Measurements from ENCODE around the gene FOXP3.
"Not testable (repeated sequence)": the region's sequence is repeated elsewhere in the genome, so short reads cannot be mapped to it uniquely, and the experiment has no call there.

FOXP3 gene, protein sequence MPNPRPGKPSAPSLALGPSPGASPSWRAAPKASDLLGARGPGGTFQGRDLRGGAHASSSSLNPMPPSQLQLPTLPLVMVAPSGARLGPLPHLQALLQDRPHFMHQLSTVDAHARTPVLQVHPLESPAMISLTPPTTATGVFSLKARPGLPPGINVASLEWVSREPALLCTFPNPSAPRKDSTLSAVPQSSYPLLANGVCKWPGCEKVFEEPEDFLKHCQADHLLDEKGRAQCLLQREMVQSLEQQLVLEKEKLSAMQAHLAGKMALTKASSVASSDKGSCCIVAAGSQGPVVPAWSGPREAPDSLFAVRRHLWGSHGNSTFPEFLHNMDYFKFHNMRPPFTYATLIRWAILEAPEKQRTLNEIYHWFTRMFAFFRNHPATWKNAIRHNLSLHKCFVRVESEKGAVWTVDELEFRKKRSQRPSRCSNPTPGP

GRCh38 chrX:49264460-49264859, at the start of gene FOXP3:
TSS of gene FOXP3 (minus strand) at chrX:49264710. CDS start at chrX:49258505, 6,205 bp downstream.
- DNase-seq (ENCODE audit: low spot score): no peak

DNA sequence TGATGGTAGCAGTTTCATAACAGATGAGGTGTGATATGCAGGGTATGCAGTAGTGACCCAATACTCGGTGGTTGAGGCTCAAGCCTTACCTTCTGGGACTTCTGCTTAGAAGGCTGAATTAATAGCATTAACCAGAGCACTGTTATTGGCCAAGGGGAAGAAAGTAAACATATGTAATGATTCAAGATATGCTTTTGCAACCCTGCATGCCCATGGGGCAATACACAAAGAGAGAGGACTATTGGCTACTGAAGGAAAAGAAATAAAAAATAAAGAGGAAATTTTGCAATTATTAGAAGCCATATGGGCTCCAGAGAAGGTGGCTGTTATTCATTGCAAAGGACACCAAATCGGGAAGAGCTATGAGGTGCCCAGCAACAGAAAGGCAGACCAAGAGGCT, 47.7 kb upstream of the FOXP3 start:
- no peak for DNase-seq (ENCODE audit: low spot score)

DNA sequence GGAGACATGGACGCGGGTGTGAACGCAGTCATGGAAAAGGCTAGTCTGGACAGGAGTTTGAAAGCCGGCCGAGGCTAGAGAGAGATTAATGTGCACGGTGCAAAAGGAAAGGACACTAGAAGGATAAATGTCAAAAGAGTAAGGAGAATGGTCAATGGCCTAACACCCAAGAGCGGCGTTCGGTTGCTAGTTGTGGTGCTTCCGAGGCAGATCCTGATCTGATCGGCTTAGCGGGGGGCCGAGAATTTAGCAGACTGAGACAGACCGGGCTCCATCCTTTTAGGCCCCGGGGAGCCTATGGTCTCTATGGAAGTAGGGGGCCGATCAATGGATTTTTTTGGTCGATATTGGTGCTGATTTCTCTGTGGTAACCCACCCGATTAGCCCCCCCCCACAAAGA, 45.9 kb upstream of the FOXP3 start:
- DNase-seq (ENCODE audit: low spot score): no peak

GRCh38 chrX:49309401-49309981, 45.0 kb upstream of the FOXP3 start:
- DNase-seq (ENCODE audit: low spot score): no peak

DNA sequence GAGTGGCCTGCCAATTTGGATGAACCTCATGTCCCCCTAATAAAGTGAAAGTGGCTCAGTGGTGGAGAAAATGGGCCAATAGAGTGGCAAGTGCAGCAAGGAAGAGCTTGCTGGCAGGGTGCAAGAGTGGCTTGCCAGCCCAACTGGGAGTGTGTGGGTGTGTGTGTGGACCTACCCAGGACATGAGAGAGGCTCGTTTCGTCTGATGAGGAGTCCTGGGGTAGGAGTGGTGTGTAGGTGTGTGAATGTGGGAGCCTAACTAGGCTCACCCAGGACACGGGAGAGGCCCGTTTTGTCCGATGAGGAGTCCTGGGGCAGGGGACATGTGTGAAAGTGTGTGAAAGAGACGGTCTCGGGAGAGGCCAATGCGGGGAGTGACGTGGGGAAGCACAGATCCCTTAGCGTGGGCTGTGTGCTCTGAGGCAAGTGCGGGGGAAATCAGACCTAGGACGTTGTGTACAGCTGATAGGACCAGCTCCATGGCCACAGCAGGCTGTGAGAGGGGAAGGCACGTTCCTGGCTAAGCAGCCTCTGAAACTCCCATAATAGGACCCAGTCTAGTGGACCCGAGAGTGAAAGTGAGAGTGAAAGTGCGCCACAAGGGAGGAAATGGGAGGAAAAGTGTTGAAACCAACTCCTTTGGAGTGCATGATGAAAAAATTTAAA, 44.2 kb upstream of the FOXP3 start:
- no peak for DNase-seq (ENCODE audit: low spot score)

- not testable (repeated sequence) for DNase-seq (ENCODE audit: low spot score)
Measured at GRCh38 chrX:49307775-49308174, 43.3 kb upstream of the FOXP3 start.

DNA sequence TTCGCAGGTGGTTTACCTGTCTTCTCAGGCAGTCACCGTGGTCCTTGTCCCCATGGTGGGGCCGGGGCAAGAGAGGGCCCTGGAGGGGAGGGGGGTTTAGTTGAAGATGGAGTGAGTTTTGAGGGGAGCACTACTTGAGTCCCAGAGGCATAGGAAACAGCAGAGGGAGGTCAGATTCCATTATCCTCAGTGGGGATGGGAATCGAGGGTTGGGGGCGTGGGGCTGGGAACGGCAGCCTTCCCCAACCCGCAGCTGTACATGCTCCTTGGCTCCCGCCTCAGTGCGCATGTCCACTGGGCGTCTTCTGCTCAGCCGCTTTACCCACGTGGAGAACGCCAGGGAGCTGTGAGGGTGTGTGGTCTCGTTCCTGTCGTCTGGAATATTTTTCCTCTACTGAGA, 38.8 kb upstream of the FOXP3 start, which contains the start of gene GAGE10:
Gene GAGE10, plus strand, starts transcription at position 301 of the 400 bp plus-strand sequence. CDS start 1,214 bp downstream, outside the sequence.
- DNase-seq (ENCODE audit: low spot score): no peak

GRCh38 chrX:49300703-49301102, 36.2 kb upstream of the FOXP3 start:
- no peak for DNase-seq (ENCODE audit: low spot score)

- not testable (repeated sequence) for DNase-seq (ENCODE audit: low spot score)
Measured at GRCh38 chrX:49299293-49299692, 34.8 kb upstream of the FOXP3 start.

DNA sequence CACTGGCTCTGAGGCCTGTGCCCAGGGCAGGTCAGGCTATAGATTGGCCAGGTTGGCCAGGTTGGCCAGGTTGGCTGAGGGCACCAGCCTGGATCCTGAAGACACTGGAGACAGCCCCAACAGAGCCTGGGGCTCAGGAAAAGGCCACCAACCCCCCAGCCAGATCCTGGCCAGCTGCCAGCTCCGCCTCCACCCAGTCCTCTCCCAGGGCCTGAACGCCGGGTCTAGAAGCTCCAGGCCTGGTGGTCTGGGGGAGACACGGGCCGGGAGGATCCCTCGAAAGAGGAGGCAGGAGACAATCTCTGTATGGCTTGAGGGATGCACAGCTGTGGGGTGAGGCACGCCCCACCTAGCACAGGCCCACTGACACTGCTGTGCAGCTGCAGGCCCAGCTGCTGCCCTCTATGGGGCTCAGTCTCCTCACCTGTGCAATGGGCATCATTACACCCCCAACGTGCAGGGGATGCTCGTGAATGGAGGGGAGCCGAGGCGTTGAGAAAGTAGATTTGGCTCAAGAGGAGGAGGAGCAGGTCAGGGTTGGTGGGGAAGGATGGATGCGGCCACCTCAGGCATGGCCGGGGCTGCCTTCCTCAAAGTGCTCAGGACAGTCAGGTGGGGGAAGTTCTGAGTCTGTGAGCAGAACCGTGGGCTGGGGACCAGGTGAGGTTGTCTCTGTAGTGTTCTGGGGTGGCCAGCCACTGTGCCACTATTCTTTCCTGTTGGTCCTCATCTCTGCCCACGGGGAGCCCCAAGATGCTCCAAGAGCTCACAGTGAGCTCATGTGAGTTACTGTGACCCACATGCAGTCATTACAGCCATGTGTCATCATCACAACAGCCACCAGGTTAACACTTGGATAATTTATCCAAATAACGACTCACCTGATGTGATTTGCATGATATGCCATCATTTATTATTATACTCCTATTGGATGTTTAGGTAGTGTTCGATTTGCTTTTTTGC, 28.2 kb upstream of the FOXP3 start:
- DNase-seq (ENCODE audit: low spot score): no peak

GRCh38 chrX:49291615-49292337, 27.3 kb upstream of the FOXP3 start:
- peak; percentile 46 for DNase-seq (ENCODE audit: low spot score)

DNA sequence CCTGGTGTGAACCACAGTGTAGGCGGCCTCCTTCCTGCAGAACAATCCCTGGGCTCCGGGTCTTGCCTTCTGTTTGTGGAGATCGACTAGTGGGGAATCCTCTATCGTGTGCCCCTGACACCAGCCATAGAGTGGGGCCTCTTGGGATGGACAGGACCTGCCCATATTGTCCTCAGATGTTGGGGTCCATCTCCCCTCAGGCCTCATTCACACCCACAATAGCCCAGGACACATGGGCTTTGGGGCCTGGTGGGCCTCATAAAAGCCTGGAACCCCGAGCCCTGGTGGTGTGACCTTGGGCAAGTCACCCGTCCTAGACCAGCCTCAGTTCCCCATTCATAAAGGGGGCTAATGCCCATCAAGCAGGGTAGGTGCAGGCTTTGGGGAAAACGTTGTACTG, 25.7 kb upstream of the FOXP3 start:
- no peak for DNase-seq (ENCODE audit: low spot score)

GRCh38 chrX:49287665-49288064, 23.2 kb upstream of the FOXP3 start:
- no peak for DNase-seq (ENCODE audit: low spot score)

- DNase-seq (ENCODE audit: low spot score): no peak
Measured at GRCh38 chrX:49286581-49286980, 22.1 kb upstream of the FOXP3 start.

- DNase-seq (ENCODE audit: low spot score): no peak
Measured at GRCh38 chrX:49286136-49286535, 21.6 kb upstream of the FOXP3 start.

GRCh38 chrX:49284212-49284611, 19.7 kb upstream of the FOXP3 start:
- DNase-seq (ENCODE audit: low spot score): no peak

DNA sequence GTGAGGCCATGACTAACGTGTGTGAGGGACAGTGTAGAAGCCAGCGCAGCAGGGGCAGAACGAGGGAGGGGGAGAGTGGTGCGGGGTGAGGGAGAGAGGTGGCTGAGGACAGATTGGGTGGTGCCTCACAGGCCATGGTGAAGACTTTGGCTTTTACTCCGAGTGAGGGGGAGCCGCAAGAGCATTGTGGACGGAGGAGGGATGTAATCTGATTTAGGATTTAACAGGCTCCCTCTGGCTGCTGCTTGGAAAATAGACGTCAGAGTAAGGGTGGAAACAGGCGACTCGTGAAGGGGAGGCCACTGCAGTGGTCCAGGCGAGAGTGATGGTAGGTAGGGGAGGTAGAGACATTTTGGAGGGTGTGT, 18.1 kb upstream of the FOXP3 start:
- peak; percentile 40 for DNase-seq (ENCODE audit: low spot score)

- DNase-seq (ENCODE audit: low spot score): no peak
Measured at GRCh38 chrX:49278081-49278480, 13.6 kb upstream of the FOXP3 start.

DNA sequence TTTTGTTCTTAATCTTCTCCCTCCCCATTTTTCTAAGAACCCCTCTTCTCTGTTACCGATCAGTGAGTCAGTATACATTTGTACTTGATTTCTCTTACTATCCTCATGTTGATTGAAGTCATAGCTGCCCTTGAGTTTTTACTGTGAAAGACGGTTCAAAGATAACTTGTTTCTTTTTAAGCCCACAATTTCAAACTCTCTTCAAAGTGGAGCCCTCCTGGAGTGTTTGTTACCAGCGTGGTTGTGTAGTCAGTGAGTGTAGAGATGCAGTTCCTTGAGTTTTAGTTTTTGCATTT, 13.0 kb upstream of the FOXP3 start:
- DNase-seq (ENCODE audit: low spot score): no peak

GRCh38 chrX:49276671-49277534, 12.4 kb upstream of the FOXP3 start:
- no peak for DNase-seq (ENCODE audit: low spot score)
